ENCODE measurements around the gene SLC19A3. TPM values are rescaled to one million over a fixed set of nuclear protein-coding genes. Genes with fewer than 3 reads are reported as not detected.

The SLC19A3 gene
- total RNA-seq, 1 experiment from 2014 or later = 63.8 TPM

GRCh38 chr2:227665189-227665940 is 52.5 kb downstream of the SLC19A3 start:
- no peaks in the 10 kb centered on the region for H3K4me1 Mint-ChIP-seq (ENCODE audit: low read depth, unreplicated experiment)
- no peak for DNase-seq
- intact Hi-C loops (cut with micrococcal nuclease; ENCODE audit: unreplicated experiment) = no loop called here
- H3K4me3 Mint-ChIP-seq (ENCODE audit: low read depth, unreplicated experiment) = no peak overlapping the region
- H3K27ac Mint-ChIP-seq (ENCODE audit: unreplicated experiment) = no peak overlapping the region
- no peaks in the 10 kb centered on the region for H3K9me3 Mint-ChIP-seq (ENCODE audit: low read depth, unreplicated experiment)
- H3K27me3 Mint-ChIP-seq (ENCODE audit: unreplicated experiment) = no peaks in the 10 kb centered on the region
- BruUV-seq (replicated peaks) = no TSS peak
- H3K36me3 Mint-ChIP-seq (ENCODE audit: insufficient read depth, unreplicated experiment) = no peaks in the 10 kb centered on the region
- CTCF ChIA-PET = no interaction called here
- TF ChIP-seq, protein P1, sequence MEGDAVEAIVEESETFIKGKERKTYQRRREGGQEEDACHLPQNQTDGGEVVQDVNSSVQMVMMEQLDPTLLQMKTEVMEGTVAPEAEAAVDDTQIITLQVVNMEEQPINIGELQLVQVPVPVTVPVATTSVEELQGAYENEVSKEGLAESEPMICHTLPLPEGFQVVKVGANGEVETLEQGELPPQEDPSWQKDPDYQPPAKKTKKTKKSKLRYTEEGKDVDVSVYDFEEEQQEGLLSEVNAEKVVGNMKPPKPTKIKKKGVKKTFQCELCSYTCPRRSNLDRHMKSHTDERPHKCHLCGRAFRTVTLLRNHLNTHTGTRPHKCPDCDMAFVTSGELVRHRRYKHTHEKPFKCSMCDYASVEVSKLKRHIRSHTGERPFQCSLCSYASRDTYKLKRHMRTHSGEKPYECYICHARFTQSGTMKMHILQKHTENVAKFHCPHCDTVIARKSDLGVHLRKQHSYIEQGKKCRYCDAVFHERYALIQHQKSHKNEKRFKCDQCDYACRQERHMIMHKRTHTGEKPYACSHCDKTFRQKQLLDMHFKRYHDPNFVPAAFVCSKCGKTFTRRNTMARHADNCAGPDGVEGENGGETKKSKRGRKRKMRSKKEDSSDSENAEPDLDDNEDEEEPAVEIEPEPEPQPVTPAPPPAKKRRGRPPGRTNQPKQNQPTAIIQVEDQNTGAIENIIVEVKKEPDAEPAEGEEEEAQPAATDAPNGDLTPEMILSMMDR (IDR thresholded peaks at IDR 0.05; ENCODE audit: unreplicated experiment) = no peak

- H3K36me3 Mint-ChIP-seq (ENCODE audit: insufficient read depth, unreplicated experiment) = no peaks in the 10 kb centered on the region
- intact Hi-C loops (cut with micrococcal nuclease; ENCODE audit: unreplicated experiment) = no loop called here
- no peak overlapping the region for H3K27ac Mint-ChIP-seq (ENCODE audit: unreplicated experiment)
- CTCF ChIA-PET = interaction anchor here (0.6 to 1.8 kb wide), 2 partner anchors 104 to 318 kb away, joined by 3 to 7 read pairs; no protein-coding TSS in a partner anchor
- no peaks in the 10 kb centered on the region for H3K9me3 Mint-ChIP-seq (ENCODE audit: low read depth, unreplicated experiment)
- H3K4me3 Mint-ChIP-seq (ENCODE audit: low read depth, unreplicated experiment) = no peak overlapping the region
- no peak for DNase-seq
- no TSS peak for BruUV-seq (replicated peaks)
- H3K27me3 Mint-ChIP-seq (ENCODE audit: unreplicated experiment) = no peaks in the 10 kb centered on the region
- TF ChIP-seq, protein P1 (IDR thresholded peaks at IDR 0.05; ENCODE audit: unreplicated experiment) = no peak
- H3K4me1 Mint-ChIP-seq (ENCODE audit: low read depth, unreplicated experiment) = no peaks in the 10 kb centered on the region
These were observed 56.0 kb downstream of the SLC19A3 start for GRCh38 chr2:227661827-227662226.

DNA sequence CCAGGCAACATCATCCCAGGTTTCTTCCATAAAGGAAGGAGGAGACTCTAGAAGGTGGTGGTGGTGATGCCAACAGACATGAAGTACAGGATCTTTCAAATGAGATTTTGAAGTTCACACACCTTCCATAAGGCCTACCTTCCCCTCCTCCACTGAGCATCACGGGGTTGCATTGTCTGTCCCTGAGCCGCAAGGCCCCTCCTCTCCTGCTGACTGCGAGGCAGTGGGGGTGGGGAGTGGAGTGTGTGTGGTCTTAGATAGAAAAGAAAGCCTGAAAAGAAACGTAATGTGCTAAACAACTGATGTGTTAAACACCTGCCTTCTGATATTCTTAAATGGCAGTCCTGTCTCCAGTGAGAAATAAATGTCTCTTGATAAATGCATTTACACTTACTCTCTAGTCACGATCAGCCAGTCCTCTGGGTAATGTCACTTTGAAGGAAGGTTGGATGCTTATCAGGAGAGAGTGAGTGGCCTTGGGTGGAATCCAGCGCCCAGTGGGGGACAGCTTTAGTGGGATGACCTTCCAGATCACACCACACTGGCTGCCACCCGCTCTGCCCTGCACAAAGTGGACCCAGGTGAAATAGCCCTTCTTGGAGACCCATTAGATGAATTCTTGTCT is 56.7 kb downstream of the SLC19A3 start:
- no TSS peak for BruUV-seq (replicated peaks)
- no peak for DNase-seq
- Mint-ChIP-seq H3K27me3 (ENCODE audit: unreplicated experiment) (no peaks in the 10 kb centered on the region), H3K4me1 (ENCODE audit: low read depth, unreplicated experiment) (no peaks in the 10 kb centered on the region), H3K9me3 (ENCODE audit: low read depth, unreplicated experiment) (no peaks in the 10 kb centered on the region), H3K36me3 (ENCODE audit: insufficient read depth, unreplicated experiment) (no peaks in the 10 kb centered on the region), H3K27ac (ENCODE audit: unreplicated experiment) (no peak overlapping the region), H3K4me3 (ENCODE audit: low read depth, unreplicated experiment) (no peak overlapping the region)
- CTCF ChIA-PET = no interaction called here
- TF ChIP-seq, protein P1 (IDR thresholded peaks at IDR 0.05; ENCODE audit: unreplicated experiment) = no peak
- intact Hi-C loops (cut with micrococcal nuclease; ENCODE audit: unreplicated experiment) = no loop called here

DNA sequence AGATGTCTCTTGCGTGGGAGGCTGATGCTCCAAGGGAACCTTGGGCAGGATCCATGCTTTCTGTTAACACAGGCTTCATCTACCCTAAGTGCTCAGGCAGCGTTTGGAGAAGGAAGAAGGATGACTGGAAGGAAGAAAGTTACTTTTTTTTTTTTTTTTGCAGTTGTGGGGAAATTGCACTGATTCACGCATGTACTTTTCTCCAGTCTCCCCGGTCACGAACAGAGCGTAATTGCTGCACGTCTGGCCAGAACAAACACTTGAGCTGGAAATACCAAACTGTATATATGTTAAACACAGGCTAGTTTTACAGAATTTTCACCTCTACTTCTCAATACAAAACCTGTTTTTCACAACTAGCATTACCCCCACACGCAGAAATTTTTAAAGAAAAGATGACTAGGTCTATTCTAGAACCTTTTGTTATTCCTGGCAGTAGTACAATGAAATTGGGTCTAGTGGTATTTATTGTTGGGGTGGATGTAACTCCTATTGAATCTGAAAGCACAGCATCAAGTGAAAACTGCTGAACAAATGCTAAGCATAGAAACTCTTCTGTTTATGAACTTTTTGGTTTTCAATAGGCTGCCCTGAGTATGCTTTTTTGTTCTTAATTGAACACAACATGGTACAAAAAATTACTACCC is 60.5 kb downstream of the SLC19A3 start:
- BruUV-seq (replicated peaks) = no TSS peak
- H3K27ac Mint-ChIP-seq (ENCODE audit: unreplicated experiment) = no peak overlapping the region
- intact Hi-C loops (cut with micrococcal nuclease; ENCODE audit: unreplicated experiment) = loop anchor here (5.0 kb wide), 1 partner anchor 60 kb away; the partner anchor contains the start of gene SLC19A3
- no peak overlapping the region for H3K4me3 Mint-ChIP-seq (ENCODE audit: low read depth, unreplicated experiment)
- H3K27me3 Mint-ChIP-seq (ENCODE audit: unreplicated experiment) = no peaks in the 10 kb centered on the region
- no peak for DNase-seq
- TF ChIP-seq, protein P1 (IDR thresholded peaks at IDR 0.05; ENCODE audit: unreplicated experiment) = no peak
- H3K9me3 Mint-ChIP-seq (ENCODE audit: low read depth, unreplicated experiment) = no peaks in the 10 kb centered on the region
- CTCF ChIA-PET = interaction anchor here (0.7 to 2.6 kb wide), 12 partner anchors 9 to 214 kb away, joined by 3 to 64 read pairs (median 5); partner anchors contain the start of genes DAW1 and SLC19A3
- H3K4me1 Mint-ChIP-seq (ENCODE audit: low read depth, unreplicated experiment) = peaks cover 25% of the 10 kb centered on the region
- no peaks in the 10 kb centered on the region for H3K36me3 Mint-ChIP-seq (ENCODE audit: insufficient read depth, unreplicated experiment)

All from Calu3 (cell line).